Stimulated activated CD8-positive, alpha-beta memory T cell treated with anti-CD3 and anti-CD28 coated beads, Interleukin-7, amount 100 ng/mL, for 24 hours (primary cell): ENCODE results near the gene CAMTA1.

ENCODE experiments used
- DNase-seq: peaks from one replicate; pipeline ENCODE4 v3.0.0-alpha.2; 2020; ENCODE audit warnings: low read depth

Gene CAMTA1

DNA sequence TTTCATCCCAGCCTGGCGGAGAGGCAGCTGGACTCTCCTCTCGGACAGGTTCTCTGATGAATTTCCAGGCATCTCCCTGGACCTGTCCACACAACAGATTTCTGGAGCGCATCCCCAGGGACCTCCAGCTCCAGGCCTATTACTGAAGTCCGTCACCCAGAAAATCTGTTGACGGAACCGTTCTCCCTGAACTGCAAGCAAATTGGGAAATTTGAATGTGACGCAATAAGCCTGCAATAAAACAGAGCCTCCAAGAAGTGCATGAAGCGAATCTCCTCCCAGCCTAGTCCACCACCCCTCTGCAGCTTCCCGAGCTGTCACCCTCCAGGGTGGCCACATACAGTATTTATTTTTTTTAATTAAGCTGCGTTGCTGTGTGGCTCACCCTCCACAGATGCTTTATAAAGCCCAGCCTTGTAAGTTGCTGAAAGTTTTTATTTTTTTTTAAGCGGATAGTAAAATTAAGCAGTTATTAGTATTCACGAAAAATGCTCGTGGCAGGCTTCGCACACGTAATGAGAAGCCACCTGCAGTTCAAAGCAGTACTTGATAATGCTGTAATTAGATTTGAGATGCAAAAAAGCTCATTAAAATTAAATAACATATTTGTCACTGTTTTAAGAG is 173.3 kb downstream of the CAMTA1 start:
- DNase-seq: no peak

- no peak for DNase-seq
Measured at GRCh38 chr1:6959491-6959890, 174.2 kb downstream of the CAMTA1 start.

DNA sequence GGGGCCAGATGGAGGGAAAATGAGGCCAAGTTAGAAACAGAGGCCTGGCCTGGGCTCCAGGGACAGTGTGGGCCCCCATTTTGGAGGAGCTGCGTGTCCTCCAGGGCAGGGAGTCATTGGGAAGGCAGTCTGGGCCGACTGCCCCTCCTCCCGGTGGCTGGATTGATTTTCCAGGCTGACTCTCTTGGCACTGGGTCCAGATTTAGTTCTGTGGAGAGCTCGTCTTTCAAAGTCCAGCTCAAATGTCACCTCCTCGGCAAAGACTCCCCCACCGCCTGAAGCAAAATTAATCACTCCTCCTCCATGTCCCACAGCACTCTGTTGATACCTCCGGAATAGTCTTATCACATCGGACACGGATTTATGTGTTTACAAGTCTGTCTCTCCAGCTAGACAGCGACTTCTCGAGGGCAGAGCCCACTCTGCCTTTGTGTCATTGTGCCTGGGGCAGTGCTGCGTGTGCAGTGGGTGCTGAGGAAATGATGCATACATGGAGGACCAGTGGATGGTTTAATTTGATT is 175.1 kb downstream of the CAMTA1 start:
- no peak for DNase-seq

DNA sequence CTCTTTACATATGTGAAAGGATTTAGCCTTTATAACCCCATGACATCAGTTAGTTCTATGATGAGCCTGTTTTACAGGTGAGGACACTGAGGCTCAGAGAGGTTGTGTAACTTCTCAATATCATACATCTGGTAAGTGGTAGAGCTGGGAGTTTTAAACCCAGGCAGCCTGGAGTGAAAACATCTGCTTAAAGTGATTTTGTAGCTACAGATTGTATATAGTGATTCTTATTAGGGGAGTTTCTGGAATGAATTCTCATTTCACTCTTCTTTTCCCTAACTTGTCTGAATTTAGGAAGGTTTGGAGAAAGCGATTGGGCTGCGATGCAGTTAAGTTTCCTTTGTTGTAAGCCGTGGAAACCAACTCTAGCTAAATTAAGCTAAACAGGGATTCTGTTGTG is 175.6 kb downstream of the CAMTA1 start:
- no peak for DNase-seq

GRCh38 chr1:6961289-6961688 is 176.0 kb downstream of the CAMTA1 start:
- DNase-seq: no peak

GRCh38 chr1:6961905-6962477 is 176.7 kb downstream of the CAMTA1 start:
- no peak for DNase-seq

- peak; percentile 18 for DNase-seq
Measured at GRCh38 chr1:6962478-6962995, 177.3 kb downstream of the CAMTA1 start.

GRCh38 chr1:6962996-6963911 is 178.0 kb downstream of the CAMTA1 start:
- DNase-seq: peak; percentile 25

GRCh38 chr1:6963912-6964307 is 178.7 kb downstream of the CAMTA1 start:
- no peak for DNase-seq

DNA sequence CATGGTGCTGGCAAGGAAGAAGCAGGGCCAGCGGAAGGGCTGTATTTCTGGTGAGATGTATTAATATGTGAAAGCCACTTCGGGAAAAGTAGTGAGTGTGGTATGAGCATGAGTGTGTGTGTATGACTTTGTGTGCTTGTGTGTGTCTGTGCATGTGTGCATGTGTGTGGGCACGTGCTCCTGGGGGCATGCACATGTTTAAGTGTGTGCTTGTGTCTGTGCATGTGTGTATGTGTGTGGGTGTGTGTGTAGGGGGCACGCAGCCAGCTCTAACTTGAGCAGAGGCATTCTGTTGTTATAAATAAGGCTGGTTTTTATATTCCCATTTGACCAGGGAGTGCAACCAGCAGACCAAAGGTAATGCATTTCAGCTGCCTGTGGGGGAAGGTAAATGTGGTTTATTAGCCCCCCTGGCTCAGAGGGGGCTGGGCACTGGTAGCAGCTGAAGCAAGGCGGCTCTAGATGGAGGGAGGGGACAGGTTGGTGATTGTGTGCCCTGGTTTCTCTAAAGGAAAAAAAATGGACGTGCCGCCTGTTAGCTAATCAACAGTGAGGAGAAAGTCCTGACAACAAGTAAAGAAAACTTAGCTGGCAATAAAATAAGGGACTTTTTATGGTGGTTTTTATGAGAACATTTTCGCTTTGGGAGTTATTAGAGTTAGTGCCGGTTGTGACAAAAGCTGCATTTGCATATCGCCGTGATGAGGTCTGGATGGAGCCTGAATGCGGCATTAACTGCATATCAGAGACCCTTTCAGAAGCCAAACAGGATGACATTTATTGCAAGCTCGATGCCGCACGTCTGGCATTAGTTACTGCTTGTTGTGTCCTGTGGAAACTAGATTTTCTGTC is 180.1 kb downstream of the CAMTA1 start:
- DNase-seq: no peak

DNA sequence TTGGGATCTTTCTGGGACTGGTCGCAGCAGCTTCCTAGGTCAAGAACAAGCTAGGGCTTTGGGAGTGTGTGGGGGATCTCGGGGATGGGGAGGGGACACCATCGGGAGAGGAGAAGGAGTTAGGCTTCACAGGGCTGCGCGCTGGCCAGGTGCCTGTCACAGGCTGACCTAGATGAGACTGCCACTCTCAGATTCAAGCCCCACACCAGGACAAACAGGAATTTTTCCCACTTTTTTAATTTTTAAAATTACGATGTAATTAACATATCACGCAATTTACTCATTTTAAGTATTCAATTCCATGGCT is 180.6 kb downstream of the CAMTA1 start:
- no peak for DNase-seq

DNA sequence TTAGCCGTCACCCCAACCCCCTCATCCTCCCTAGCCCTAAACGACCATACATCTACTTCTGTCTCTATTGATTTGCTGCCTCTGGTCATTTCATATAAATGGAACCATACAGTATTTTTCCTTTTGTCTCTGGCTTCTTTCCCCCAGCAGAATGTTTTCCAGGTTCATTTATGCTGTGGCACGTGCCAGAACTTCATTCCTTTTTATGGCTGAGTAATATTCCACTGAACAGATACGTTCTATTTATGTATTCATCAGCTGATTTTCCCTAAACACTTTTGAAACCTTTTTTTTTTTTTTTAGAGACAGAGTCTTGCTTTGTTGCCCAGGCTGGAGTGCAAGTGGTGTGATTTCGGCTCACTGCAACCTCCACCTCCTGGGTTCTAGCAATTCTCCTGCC is 181.1 kb downstream of the CAMTA1 start:
- no peak for DNase-seq

- DNase-seq: no peak
Measured at GRCh38 chr1:6967431-6968111, 182.3 kb downstream of the CAMTA1 start.

GRCh38 chr1:6969106-6969505 is 183.9 kb downstream of the CAMTA1 start:
- DNase-seq: no peak

GRCh38 chr1:6969762-6970161 is 184.5 kb downstream of the CAMTA1 start:
- no peak for DNase-seq

DNA sequence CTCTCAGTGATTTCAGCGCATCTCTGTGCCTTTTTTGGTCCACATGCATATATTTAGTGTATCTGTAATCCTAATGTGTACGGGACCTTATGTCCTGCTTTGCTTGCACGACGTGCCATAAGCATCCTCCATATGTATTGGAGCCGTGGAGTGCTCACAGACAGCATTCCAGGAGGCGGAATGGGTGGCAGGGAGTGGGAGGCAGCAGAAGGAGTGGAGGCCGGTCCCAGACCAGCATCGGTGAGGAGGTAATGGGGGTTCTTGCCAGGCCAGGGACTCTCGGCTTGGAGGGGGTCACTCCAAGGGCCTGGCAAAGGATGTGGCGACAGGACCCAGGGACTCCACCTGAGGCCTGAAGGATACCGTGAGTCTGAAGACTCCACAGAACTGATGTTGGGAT is 185.0 kb downstream of the CAMTA1 start:
- no peak for DNase-seq

GRCh38 chr1:6971048-6971447 is 185.8 kb downstream of the CAMTA1 start:
- DNase-seq: no peak

GRCh38 chr1:6971699-6972098 is 186.4 kb downstream of the CAMTA1 start:
- no peak for DNase-seq

DNA sequence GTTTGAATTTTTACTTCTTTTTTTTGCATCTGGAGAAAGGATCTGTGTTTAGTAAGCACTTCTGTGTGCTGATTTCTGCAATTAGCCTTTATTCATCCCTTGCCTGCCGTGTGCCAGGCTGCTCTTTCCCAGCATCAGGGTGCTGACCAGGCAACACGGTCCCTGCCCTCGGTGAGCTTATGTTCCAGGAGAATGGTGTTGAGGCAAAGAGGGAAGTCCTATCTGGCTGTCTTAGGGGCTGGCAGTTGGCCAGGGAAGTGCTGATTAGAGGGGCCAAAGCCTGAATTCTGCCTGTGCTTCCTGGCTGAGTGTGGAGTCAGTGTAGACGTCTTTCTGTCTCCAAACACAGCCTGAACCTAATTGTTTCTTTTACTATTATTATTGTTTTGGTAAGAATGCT is 187.1 kb downstream of the CAMTA1 start:
- DNase-seq: no peak

DNA sequence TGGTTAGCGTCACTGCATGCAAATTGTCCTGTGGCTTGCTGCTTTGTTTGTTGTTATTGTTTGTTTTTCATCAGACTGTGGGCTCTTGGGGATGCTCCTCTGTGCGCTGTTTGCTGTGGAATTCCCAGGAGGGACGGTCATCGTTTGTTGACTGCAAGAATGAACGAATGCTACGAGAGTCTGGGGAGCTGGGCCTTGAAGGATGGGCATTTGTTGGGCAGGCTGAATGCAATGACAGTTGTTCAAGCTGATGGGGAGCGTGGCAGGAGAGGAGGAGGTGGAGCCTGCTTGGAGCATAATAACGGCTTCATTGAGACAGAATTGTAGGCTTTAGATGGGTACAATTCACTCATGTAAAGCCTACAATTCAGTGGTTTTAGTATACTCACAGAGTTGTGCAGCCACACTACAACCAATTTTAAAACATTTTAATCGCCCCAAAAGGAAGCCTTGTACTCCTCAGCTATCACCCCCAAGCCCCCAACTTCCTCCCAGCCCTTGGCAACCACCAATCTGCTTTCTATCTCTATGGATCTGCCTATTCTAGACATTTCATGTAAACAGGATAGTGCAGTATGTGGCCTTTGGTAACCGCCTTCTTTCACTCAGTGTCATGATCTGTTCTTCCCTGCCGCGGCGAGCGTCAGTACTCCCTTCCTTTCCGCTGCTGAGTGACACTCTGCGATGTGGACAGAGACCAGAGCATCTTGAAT is 190.2 kb downstream of the CAMTA1 start:
- DNase-seq: no peak

GRCh38 chr1:6976044-6976375 is 190.8 kb downstream of the CAMTA1 start:
- DNase-seq: no peak
